Measurements from ENCODE around the gene MARCHF3.
"Not testable (repeated sequence)": the region's sequence is repeated elsewhere in the genome, so short reads cannot be mapped to it uniquely, and the experiment has no call there.

The MARCHF3 gene

GRCh38 chr5:126896170-126896702 lies 134.1 kb downstream of the MARCHF3 start:
- H3K9ac ChIP-seq (ENCODE audit: low read length), result peak overlapping the region; percentile 61
- H3K4me3 ChIP-seq (ENCODE audit: low read depth, low read length), result peak overlapping the region; percentile 35; the same call in 1 of the 2 replicates
- peak overlapping the region; percentile 18; the same call in 1 of the 2 replicates for H3K27ac ChIP-seq (ENCODE audit: low read depth, low read length)

DNA sequence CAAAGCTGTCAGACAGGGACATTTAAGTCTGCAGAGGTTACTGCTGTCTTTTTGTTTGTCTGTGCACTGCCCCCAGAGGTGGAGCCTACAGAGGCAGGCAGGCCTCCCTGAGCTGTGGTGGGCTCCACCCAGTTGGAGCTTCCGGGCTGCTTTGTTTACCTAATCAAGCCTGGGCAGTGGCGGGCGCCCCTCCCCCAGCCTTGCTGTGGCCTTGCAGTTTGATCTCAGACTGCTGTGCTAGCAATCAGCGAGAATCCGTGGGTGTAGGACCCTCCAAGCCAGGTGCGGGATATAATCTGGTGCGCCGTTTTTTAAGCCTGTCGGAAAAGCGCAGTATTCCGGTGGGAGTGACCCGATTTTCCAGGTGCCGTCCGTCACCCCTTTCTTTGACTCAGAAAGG lies 134.6 kb downstream of the MARCHF3 start:
- H3K9ac ChIP-seq (ENCODE audit: low read length), result peak overlapping the region; percentile 61

More at GRCh38 chr5:126896170-126896702, 134.1 kb downstream of the MARCHF3 start:
- no peaks in the 10 kb centered on the region for H3K36me3 ChIP-seq (ENCODE audit: control insufficient read depth, insufficient read depth, low read length)
- no peaks in the 10 kb centered on the region for H3K27me3 ChIP-seq (ENCODE audit: control insufficient read depth, insufficient read depth, low read length)
- H3K4me1 ChIP-seq (ENCODE audit: control insufficient read depth, insufficient read depth, low read length), result peaks cover 12% of the 10 kb centered on the region; the same call in 1 of the 2 replicates
- 0 out of 2 replicates have a peak, but pooled peaks cover 3% of the 10 kb centered on the region for H3K9me3 ChIP-seq (ENCODE audit: control insufficient read depth, insufficient read depth, low read depth, low read length)

DNA sequence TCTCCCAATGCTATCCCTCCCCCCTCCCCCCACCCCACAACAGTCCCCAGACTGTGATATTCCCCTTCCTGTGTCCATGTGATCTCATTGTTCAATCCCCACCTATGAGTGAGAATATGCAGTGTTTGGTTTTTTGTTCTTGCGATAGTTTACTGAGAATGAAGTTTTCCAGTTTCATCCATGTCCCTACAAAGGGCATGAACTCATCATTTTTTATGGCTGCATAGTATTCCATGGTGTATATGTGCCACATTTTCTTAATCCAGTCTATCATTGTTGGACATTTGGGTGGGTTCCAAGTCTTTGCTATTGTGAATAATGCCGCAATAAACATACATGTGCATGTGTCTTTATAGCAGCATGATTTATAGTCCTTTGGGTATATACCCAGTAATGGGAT lies 139.9 kb downstream of the MARCHF3 start:
- H3K36me3 ChIP-seq (ENCODE audit: control insufficient read depth, insufficient read depth, low read length), result not testable (repeated sequence)

More for the DNA sequence above, 134.6 kb downstream of the MARCHF3 start:
- H3K27me3 ChIP-seq (ENCODE audit: control insufficient read depth, insufficient read depth, low read length); H3K4me1 ChIP-seq (ENCODE audit: control insufficient read depth, insufficient read depth, low read length); H3K9me3 ChIP-seq (ENCODE audit: control insufficient read depth, insufficient read depth, low read depth, low read length); H3K36me3 ChIP-seq (ENCODE audit: control insufficient read depth, insufficient read depth, low read length): not testable (repeated sequence)
- Histone ChIP-seq H3K27ac (ENCODE audit: low read depth, low read length) (peak overlapping the region; percentile 18; the same call in 1 of the 2 replicates), H3K4me3 (ENCODE audit: low read depth, low read length) (peak overlapping the region; percentile 35; the same call in 1 of the 2 replicates)

GRCh38 chr5:126888175-126888574 lies 142.2 kb downstream of the MARCHF3 start:
- no peak overlapping the region for H3K9ac ChIP-seq (ENCODE audit: low read length)
- no peaks in the 10 kb centered on the region for H3K9me3 ChIP-seq (ENCODE audit: control insufficient read depth, insufficient read depth, low read depth, low read length)
- no peaks in the 10 kb centered on the region for H3K4me1 ChIP-seq (ENCODE audit: control insufficient read depth, insufficient read depth, low read length)
- H3K36me3 ChIP-seq (ENCODE audit: control insufficient read depth, insufficient read depth, low read length), result no peaks in the 10 kb centered on the region
- no peak overlapping the region for H3K27ac ChIP-seq (ENCODE audit: low read depth, low read length)
- H3K27me3 ChIP-seq (ENCODE audit: control insufficient read depth, insufficient read depth, low read length), result no peaks in the 10 kb centered on the region
- H3K4me3 ChIP-seq (ENCODE audit: low read depth, low read length), result no peak overlapping the region

More for the DNA sequence above, 139.9 kb downstream of the MARCHF3 start:
- H3K9me3 ChIP-seq (ENCODE audit: control insufficient read depth, insufficient read depth, low read depth, low read length); H3K27me3 ChIP-seq (ENCODE audit: control insufficient read depth, insufficient read depth, low read length); H3K4me1 ChIP-seq (ENCODE audit: control insufficient read depth, insufficient read depth, low read length); H3K9ac ChIP-seq (ENCODE audit: low read length); H3K27ac ChIP-seq (ENCODE audit: low read depth, low read length); H3K4me3 ChIP-seq (ENCODE audit: low read depth, low read length): not testable (repeated sequence)

GRCh38 chr5:126884269-126884819 lies 146.0 kb downstream of the MARCHF3 start:
- Histone ChIP-seq H3K27me3 (ENCODE audit: control insufficient read depth, insufficient read depth, low read length) (no peaks in the 10 kb centered on the region), H3K9ac (ENCODE audit: low read length) (no peak overlapping the region), H3K9me3 (ENCODE audit: control insufficient read depth, insufficient read depth, low read depth, low read length) (no peaks in the 10 kb centered on the region)

DNA sequence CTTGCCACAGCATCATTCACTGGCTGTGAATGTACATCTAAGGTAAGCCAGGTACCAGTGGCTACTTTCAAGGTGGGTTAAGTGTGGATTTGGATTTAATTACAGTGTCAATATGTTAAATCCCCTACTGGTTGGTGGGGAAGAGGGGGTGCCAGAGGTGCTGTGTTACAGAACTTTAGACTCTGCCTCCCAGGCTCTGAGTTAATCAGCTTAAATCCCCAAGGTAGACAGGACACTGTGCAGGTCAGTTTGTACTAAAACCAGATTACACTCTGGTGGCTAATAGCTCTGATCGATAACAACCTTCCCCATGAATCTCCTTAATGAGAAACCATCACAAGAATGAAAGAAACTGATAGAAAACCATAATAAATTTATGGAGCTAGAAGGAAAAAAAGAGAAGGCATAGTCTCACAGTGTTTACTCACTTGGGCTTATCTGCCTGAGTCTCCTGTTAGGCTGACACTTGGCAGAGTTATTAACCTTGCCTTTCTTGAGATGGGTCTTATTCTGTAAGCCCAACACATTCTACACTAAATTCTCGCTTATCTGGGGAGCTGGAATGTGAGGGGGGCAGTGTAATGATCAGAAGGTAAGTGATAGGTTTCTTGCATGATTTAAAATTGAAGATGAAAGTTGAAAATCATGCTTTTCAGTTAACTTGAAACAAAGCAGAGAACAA lies 146.7 kb downstream of the MARCHF3 start:
- no peaks in the 10 kb centered on the region for H3K36me3 ChIP-seq (ENCODE audit: control insufficient read depth, insufficient read depth, low read length)
- no peaks in the 10 kb centered on the region for H3K27me3 ChIP-seq (ENCODE audit: control insufficient read depth, insufficient read depth, low read length)
- H3K9me3 ChIP-seq (ENCODE audit: control insufficient read depth, insufficient read depth, low read depth, low read length), result no peaks in the 10 kb centered on the region
- no peaks in the 10 kb centered on the region for H3K4me1 ChIP-seq (ENCODE audit: control insufficient read depth, insufficient read depth, low read length)
- no peak overlapping the region for H3K4me3 ChIP-seq (ENCODE audit: low read depth, low read length)
- no peak overlapping the region for H3K27ac ChIP-seq (ENCODE audit: low read depth, low read length)
- no peak overlapping the region for H3K9ac ChIP-seq (ENCODE audit: low read length)

More at GRCh38 chr5:126884269-126884819, 146.0 kb downstream of the MARCHF3 start:
- Histone ChIP-seq H3K36me3 (ENCODE audit: control insufficient read depth, insufficient read depth, low read length) (no peaks in the 10 kb centered on the region), H3K4me3 (ENCODE audit: low read depth, low read length) (no peak overlapping the region), H3K27ac (ENCODE audit: low read depth, low read length) (no peak overlapping the region), H3K4me1 (ENCODE audit: control insufficient read depth, insufficient read depth, low read length) (no peaks in the 10 kb centered on the region)

DNA sequence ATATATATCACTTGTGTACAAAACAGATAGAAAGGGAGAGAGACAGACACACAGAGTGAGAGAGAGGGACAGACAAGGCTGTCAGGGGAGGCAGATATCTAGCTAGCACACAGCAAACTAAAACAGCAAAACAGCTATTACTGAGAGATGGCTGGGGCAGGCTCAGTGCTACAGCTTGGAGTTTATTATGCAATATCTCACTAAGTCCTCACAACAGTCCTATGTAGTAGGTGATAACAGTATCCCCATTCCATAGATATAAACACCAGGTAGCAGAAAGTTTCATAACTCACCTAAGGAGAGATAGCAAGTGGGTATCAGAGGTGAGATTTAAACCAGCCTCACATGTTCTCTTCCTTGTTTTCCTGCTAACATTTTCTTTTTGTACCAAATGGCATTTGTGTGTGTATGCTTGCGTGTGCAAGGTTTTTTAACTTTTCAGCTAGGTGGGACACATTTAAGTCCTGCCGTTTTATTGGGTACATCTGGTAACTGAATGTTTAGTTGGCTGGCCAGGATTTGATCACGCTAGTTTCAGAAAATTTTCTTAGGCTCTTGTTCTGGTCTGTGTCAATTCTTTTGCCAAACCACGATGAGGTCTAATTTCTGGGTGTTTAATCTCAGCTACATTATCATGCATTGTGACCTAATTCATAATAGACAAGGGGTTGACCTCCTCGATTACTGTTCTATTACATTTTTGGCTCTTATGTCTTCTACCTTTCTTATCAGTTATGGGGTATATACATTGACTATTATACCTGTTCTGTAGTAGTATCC lies 148.3 kb downstream of the MARCHF3 start:
- Histone ChIP-seq H3K27me3 (ENCODE audit: control insufficient read depth, insufficient read depth, low read length) (no peaks in the 10 kb centered on the region), H3K27ac (ENCODE audit: low read depth, low read length) (no peak overlapping the region), H3K4me1 (ENCODE audit: control insufficient read depth, insufficient read depth, low read length) (no peaks in the 10 kb centered on the region), H3K9me3 (ENCODE audit: control insufficient read depth, insufficient read depth, low read depth, low read length) (no peaks in the 10 kb centered on the region), H3K4me3 (ENCODE audit: low read depth, low read length) (no peak overlapping the region), H3K9ac (ENCODE audit: low read length) (no peak overlapping the region), H3K36me3 (ENCODE audit: control insufficient read depth, insufficient read depth, low read length) (0 out of 2 replicates have a peak, but pooled peaks cover 5% of the 10 kb centered on the region)

DNA sequence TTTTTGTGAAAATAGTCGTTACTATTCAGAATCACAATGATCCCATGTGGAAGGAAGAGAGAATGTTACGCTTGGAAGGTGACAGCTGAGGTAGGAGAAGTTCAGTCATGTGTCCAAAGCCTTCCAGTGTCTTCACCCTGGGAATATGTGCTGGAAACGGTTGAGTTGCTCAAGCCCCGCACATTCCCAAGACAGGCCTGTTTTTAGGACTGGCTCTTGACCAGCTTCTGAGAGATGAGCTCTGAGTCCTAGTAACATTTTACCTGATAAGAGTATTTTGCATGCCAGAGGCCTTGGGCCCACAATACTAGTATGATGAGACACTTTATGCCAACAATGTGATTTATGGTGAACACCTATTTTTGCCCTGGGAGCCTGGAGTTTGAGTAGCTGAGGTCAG lies 151.7 kb downstream of the MARCHF3 start:
- H3K9me3 ChIP-seq (ENCODE audit: control insufficient read depth, insufficient read depth, low read depth, low read length), result no peaks in the 10 kb centered on the region
- H3K9ac ChIP-seq (ENCODE audit: low read length), result no peak overlapping the region
- H3K4me3 ChIP-seq (ENCODE audit: low read depth, low read length), result no peak overlapping the region
- H3K27ac ChIP-seq (ENCODE audit: low read depth, low read length), result no peak overlapping the region
- H3K27me3 ChIP-seq (ENCODE audit: control insufficient read depth, insufficient read depth, low read length), result no peaks in the 10 kb centered on the region
- H3K36me3 ChIP-seq (ENCODE audit: control insufficient read depth, insufficient read depth, low read length), result 0 out of 2 replicates have a peak, but pooled peaks cover 5% of the 10 kb centered on the region
- peaks cover 14% of the 10 kb centered on the region for H3K4me1 ChIP-seq (ENCODE audit: control insufficient read depth, insufficient read depth, low read length)

DNA sequence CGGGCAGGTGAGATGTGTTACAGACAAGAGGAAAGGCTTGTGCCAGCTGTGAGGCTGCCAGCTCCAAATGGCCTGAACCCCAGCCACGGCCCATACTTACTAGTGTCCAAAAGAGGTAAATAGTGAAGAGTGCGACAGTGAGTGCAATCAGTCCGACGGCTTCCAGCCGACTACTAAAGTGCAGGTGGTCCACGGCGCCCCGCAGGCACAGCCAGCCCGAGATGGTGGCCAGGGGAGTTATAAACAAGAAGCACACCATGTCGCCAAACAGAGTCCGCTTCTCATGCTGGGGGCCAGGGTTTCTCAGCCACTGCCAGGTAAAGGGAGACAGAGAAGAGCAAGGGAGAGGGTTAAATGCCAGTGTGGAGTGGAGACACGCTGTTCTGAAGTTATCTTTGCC lies 152.3 kb downstream of the MARCHF3 start:
- Histone ChIP-seq H3K9me3 (ENCODE audit: control insufficient read depth, insufficient read depth, low read depth, low read length) (no peaks in the 10 kb centered on the region), H3K27ac (ENCODE audit: low read depth, low read length) (no peak overlapping the region), H3K4me3 (ENCODE audit: low read depth, low read length) (no peak overlapping the region), H3K9ac (ENCODE audit: low read length) (no peak overlapping the region), H3K27me3 (ENCODE audit: control insufficient read depth, insufficient read depth, low read length) (no peaks in the 10 kb centered on the region), H3K36me3 (ENCODE audit: control insufficient read depth, insufficient read depth, low read length) (0 out of 2 replicates have a peak, but pooled peaks cover 5% of the 10 kb centered on the region), H3K4me1 (ENCODE audit: control insufficient read depth, insufficient read depth, low read length) (peaks cover 14% of the 10 kb centered on the region)

DNA sequence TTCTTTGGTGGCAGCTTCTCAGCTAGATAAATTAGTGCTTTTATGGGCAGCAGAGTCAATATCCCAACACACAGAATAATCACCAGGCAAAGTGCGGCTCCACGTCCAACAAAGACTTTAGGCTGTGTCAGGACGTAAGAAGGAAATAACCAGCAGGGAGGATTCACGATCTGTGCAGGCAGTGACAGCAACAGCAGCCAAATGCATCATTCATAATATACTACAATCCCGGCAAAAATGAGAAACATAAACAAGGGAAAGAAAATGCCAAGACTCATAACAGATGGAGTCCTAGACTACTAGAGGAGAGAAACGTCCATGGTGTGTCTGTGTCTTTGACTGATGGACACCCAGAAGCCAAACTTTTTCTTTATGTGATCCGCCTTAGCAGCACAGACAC lies 152.8 kb downstream of the MARCHF3 start:
- no peak overlapping the region for H3K27ac ChIP-seq (ENCODE audit: low read depth, low read length)
- no peaks in the 10 kb centered on the region for H3K9me3 ChIP-seq (ENCODE audit: control insufficient read depth, insufficient read depth, low read depth, low read length)

More for the DNA sequence above, 152.8 kb downstream of the MARCHF3 start:
- H3K9ac ChIP-seq (ENCODE audit: low read length), result no peak overlapping the region
- H3K36me3 ChIP-seq (ENCODE audit: control insufficient read depth, insufficient read depth, low read length), result 0 out of 2 replicates have a peak, but pooled peaks cover 5% of the 10 kb centered on the region
- H3K4me3 ChIP-seq (ENCODE audit: low read depth, low read length), result no peak overlapping the region
- H3K27me3 ChIP-seq (ENCODE audit: control insufficient read depth, insufficient read depth, low read length), result no peaks in the 10 kb centered on the region
- peaks cover 14% of the 10 kb centered on the region for H3K4me1 ChIP-seq (ENCODE audit: control insufficient read depth, insufficient read depth, low read length)
